ENCODE measurements around the gene MGRN1. TPM values are rescaled to one million over a fixed set of nuclear protein-coding genes. Genes with fewer than 3 reads are reported as not detected.
A peak's percentile ranks its signal among the peaks of the same experiment; 100 is the strongest.

Gene MGRN1
- total and polyA plus RNA-seq, 9 donors = 21.5 to 94.2 (median 61.1) TPM

- Histone ChIP-seq H3K4me1 (ENCODE audit: insufficient read depth) (peaks cover 5% of the 10 kb centered on the region), H3K9me3 (no peaks in the 10 kb centered on the region), H3K27ac (no peak overlapping the region), H3K4me3 (no peak overlapping the region), H3K36me3 (no peaks in the 10 kb centered on the region), H3K27me3 (no peaks in the 10 kb centered on the region)
- 59 to 61% (median 60%) methylated on average over 9 of the region's 9 CpGs for WGBS, 3 donors
- intact Hi-C loops (cut with DNase I) = no loop called here
- no peak for DNase-seq
- TF ChIP-seq EP300 (IDR thresholded peaks at IDR 0.05) = no peak
- no peak for TF ChIP-seq POLR2A (IDR thresholded peaks at IDR 0.05)
- TF ChIP-seq CTCF (IDR thresholded peaks at IDR 0.05) = no peak
Observed at GRCh38 chr16:4597174-4597573, 27.5 kb upstream of the MGRN1 start.

- Histone ChIP-seq H3K9me3 (no peaks in the 10 kb centered on the region), H3K4me3 (no peak overlapping the region), H3K27ac (no peak overlapping the region), H3K27me3 (no peaks in the 10 kb centered on the region), H3K4me1 (ENCODE audit: insufficient read depth) (peaks cover 5% of the 10 kb centered on the region), H3K36me3 (no peaks in the 10 kb centered on the region)
- intact Hi-C loops (cut with DNase I) = no loop called here
- TF ChIP-seq CTCF (IDR thresholded peaks at IDR 0.05) (no peak), EP300 (IDR thresholded peaks at IDR 0.05) (no peak), POLR2A (IDR thresholded peaks at IDR 0.05) (no peak)
- DNase-seq = no peak
- 78 to 88% (median 78%) methylated on average over 10 of the region's 10 CpGs for WGBS, 3 donors
Observed at GRCh38 chr16:4599037-4599436, 25.6 kb upstream of the MGRN1 start.

- Histone ChIP-seq H3K4me1 (ENCODE audit: insufficient read depth) (peaks cover 5% of the 10 kb centered on the region), H3K27ac (no peak overlapping the region), H3K9me3 (no peaks in the 10 kb centered on the region), H3K36me3 (no peaks in the 10 kb centered on the region), H3K27me3 (no peaks in the 10 kb centered on the region), H3K4me3 (no peak overlapping the region)
- TF ChIP-seq EP300 (IDR thresholded peaks at IDR 0.05) (no peak), CTCF (IDR thresholded peaks at IDR 0.05) (no peak), POLR2A (IDR thresholded peaks at IDR 0.05) (no peak)
- DNase-seq = no peak
- WGBS, 3 donors = 75 to 87% (median 79%) methylated on average over 8 of the region's 8 CpGs
- intact Hi-C loops (cut with DNase I) = no loop called here
Observed at GRCh38 chr16:4599545-4599944, 25.1 kb upstream of the MGRN1 start.

- Histone ChIP-seq H3K27ac (no peak overlapping the region), H3K4me3 (no peak overlapping the region), H3K36me3 (no peaks in the 10 kb centered on the region), H3K9me3 (no peaks in the 10 kb centered on the region), H3K4me1 (ENCODE audit: insufficient read depth) (peaks cover 5% of the 10 kb centered on the region), H3K27me3 (no peaks in the 10 kb centered on the region)
- WGBS, 3 donors = 9 to 14% (median 12%) methylated on average over 18 of the region's 18 CpGs
- no peak for TF ChIP-seq EP300 (IDR thresholded peaks at IDR 0.05)
- TF ChIP-seq CTCF (IDR thresholded peaks at IDR 0.05) = no peak
- TF ChIP-seq POLR2A (IDR thresholded peaks at IDR 0.05) = no peak
- intact Hi-C loops (cut with DNase I) = no loop called here
- DNase-seq = peak; percentile 57 to 71 (median 68)
Observed at GRCh38 chr16:4601036-4601863, 23.4 kb upstream of the MGRN1 start.

Data from ovary (tissue), 9 donors.